GM18907 (cell line): ENCODE results near the gene PLOD2.

Experiments
- ATAC-seq: cut with Tn5 transposase; IDR thresholded peaks from one replicate; pipeline ENCODE4 v1.9.1; 2021; ENCODE audit warnings: mild to moderate bottlenecking, moderate library complexity; ENCODE audit not compliant: unreplicated experiment

Gene PLOD2

DNA sequence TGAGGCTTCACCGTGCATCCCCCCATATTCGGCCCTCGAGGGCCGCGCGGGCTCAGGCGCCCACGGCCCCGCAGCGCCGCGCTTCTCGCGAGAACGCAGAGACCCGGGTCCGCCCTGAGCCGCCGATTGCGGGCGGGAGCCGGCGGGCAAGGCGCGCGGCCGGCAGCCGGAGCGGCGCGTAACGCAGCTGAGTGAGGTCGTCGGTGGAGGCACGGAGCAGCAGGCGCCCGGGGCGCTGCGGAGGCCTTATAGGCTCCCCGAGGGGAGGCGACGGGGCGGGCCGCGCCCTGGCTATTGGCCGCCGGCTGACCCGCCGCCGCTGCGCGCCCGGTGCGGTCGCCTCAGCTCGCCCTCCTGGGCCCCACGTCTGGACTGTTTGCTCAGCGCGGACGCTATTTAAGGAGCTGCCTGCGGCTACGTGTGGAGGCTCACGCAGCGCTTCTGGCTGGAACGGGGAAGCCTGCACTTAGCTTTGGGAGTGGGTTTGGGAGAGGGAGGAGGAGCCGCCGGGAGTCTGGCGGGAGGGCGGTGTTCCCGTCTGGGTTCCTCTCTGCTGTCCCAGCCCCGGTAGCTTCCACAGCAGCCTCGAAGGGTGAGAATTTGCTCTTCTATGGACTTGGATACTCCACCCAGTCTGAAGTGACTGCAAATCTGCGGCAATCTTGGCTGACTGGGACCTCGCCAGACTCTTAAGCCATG, at the start of gene PLOD2:
PLOD2 (minus strand) TSS at position 221 of the 699 bp plus-strand sequence; CDS start at position 26, 195 bp downstream.
- ATAC-seq, result peak; percentile 77

DNA sequence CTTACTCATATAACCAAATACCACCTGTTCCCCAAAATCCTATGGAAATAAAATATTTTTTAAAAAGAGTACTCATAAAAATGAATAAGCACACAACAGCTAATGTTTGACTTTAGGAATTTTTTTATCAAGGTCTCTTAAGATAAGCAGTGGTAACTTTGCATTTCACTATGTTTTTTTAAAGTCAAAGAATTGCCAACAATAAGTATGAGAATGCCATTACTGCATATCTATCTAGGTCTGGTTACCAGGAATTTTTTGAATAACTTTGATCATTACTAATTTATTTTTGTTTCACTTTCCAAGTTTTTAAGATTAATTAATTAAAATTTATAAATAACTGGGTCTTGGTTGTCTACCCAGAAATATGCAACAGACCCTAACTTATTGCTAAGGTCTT, 48.4 kb upstream of the PLOD2 start:
- no peak for ATAC-seq

DNA sequence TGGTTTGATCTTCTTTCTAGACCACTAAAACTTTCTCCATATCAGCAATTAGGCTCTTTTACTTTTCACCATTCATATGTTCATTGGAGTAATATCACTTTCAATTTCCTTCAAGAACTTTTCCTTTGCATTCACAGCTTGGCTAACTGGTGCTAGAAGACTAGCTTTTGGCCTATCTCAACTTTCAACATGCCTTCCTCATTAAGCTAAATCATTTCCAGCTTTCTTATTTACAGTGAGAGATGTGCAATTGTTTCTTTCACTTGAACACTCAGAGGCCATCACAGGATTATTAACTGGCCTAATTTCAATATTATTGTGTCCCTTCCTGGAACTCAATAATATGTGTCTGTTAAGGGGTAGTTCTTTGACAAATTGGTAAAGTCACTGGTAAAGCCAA, 42.8 kb upstream of the PLOD2 start:
- ATAC-seq, result no peak

DNA sequence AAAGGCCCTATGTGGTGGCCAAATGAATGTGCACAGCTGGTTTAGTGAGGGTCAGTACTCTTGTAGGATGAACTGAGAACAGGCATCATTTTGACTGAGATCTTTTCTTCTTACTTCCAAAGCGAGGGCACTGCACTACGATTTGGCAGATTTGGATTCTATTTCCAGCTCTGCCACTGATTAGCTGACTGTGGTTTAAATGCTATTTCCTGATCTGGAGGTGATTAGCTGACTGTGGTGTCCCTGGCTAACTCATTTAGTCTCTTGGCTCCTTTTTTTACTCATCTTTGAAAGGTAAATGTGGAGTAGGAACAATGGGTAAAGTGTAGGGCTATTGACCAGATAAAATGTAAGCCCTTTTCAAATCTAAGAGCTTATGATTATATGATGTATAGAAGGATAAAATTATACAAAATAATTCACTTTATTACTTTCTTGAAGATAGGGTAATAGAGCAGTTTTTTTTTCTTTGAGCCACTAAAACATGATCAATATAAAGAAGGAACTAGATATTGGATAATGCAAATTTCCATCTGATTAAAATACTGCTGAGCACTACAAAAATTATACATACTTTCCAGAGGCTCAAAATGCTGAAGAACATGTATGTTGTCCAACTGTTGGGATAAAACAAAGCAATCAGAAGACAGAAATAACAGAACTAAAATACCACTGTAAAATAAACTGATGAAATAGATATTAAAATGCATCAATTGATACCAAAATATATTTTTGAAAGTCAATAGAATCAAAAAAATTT, 39.7 kb upstream of the PLOD2 start:
- no peak for ATAC-seq

DNA sequence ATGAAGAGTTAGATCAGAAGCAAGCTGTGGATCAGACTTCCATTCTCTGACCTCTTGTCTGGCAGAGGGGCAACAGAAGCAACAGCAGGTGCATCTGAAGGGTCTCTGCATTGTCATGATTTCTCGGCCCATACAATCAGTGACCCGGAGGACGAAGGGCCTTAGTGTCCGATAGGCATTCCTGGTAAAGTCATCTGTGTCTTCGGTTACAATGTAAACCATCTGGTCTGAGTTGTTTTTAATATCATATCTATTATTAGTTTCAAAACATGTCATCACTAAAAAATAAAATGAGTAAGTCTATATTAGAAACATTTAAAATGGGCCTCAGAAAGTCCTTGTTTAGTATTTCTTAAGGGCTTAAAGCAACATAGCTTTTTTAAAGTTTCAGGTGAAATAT, 38.8 kb upstream of the PLOD2 start:
- no peak for ATAC-seq

DNA sequence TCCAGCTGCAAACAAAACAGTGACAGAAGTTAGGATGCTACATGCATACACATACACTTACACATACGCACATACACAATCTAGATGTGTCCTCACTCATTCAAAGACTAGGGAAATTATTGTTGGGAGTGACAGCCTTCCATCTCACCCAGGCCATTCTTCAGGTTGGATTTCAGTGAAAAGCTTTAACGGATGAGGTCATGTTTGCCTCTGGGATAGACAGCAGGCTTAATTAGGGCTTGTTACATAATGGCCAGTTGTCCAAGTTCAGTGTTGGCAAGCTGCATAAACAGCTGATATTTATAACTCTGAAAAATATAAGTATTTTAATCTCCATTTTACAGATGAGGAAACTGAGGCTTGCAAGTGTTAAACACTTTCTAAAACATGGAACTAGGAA, 35.8 kb upstream of the PLOD2 start:
- ATAC-seq, result no peak

DNA sequence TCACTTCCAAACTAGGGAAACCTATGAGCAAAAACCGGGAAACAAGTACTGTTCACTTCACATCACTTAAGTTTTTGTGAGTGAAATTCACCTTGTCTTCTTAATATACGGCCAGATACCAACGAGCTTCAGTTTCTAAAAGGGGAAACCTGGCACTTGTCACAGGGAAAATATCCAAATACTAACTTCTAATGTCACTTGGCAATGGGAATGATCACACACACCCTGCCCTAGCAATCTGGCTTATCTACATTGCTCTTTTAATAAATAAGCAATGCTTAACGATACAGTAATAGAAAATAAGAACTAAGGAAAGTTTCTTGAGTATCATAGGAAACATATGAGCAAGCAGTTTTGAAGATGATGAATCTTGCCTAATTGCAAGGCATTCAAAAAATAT, 34.6 kb upstream of the PLOD2 start:
- no peak for ATAC-seq

DNA sequence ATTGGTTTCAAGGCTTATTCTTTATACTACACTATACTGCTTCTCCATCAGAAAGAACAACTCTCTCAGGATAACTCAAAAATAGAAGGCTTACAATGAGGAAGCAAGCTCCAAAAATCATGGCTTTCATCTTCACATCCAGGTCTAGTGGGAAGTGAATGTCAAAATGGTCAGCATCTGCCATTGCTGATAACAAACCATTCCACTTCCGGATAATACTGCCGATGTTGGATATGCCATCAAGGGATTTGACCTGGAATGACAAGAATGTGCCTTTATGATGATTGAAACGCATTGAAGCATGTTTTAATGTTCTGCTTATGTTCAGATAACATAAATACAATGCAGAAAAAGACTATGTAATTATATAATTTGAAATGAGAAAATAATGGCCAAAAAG, 34.0 kb upstream of the PLOD2 start:
- no peak for ATAC-seq

DNA sequence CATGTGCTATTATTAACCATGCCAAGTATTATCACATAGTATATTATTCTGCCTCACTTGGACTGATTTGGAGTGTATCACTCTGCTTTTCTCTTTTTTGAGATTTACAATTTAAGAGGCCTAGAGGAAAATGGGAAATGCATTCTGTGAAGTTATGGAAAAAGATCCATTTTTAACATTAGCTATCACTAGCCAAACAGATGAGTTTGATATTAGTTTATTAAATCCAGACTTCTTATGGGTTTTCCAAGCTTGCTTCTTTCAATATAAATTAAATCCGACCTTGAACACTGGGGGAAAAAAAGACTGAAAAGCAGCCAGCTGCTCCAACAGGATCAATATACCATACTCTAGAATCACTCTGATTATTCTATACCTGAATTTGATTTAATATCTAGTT, 30.1 kb upstream of the PLOD2 start:
- ATAC-seq, result no peak

DNA sequence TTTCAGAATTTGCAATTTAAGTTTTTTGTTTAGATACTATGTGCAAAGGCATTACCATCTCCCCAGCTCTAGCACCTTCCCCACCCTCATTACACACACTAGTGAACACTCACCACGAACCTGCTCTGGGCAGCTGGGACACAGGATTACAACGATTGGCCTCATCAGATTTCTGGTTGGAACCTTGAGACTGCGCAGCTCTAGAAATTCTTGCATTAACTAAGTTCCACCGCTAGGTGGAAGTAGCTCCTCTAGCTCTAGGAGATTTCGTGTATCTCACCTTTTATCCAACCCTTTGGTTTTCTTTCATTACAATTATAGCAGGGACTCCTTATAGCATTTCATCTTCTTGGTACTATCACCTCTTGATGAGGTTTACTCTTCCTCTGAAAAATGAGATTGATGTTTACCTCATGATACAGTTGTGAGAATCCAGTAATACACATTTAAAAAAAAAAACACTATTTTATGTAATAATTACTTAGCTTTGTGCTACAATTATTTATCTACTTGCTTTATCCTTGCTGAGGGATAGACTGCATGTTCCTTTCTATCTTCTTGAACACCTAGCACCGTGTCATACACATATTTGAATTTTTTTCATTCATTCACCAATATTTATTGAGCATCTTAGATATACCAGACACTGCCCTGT, 28.7 kb upstream of the PLOD2 start:
- peak; percentile 92 for ATAC-seq

DNA sequence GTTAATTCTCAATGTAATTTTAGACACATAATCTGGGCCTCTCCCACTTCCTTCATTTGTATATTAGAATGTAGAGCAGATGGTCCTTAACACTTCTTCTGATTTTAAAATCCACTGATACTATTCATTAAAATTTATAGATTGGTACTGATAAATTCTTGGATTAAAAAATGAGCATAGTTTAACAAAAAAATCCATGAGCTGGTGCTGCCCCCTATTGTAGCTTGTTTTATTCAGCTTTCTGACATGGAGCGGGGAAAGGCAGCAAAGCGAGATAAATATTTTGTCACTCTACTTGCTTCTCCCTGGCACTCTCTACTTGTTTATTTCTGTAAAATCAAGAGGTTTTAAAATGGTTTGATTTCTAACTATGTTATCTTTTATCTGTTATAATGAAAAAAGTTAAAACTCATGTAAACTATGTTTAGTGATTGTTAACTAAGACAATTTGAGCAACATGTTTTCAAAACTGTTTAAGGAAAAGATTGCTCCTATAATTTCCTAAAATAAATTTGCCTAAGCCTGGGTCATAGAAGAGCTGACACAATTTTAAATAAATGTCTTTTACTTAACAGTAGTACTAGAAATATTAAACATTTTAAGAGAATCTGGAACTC, 26.5 kb upstream of the PLOD2 start:
- no peak for ATAC-seq

DNA sequence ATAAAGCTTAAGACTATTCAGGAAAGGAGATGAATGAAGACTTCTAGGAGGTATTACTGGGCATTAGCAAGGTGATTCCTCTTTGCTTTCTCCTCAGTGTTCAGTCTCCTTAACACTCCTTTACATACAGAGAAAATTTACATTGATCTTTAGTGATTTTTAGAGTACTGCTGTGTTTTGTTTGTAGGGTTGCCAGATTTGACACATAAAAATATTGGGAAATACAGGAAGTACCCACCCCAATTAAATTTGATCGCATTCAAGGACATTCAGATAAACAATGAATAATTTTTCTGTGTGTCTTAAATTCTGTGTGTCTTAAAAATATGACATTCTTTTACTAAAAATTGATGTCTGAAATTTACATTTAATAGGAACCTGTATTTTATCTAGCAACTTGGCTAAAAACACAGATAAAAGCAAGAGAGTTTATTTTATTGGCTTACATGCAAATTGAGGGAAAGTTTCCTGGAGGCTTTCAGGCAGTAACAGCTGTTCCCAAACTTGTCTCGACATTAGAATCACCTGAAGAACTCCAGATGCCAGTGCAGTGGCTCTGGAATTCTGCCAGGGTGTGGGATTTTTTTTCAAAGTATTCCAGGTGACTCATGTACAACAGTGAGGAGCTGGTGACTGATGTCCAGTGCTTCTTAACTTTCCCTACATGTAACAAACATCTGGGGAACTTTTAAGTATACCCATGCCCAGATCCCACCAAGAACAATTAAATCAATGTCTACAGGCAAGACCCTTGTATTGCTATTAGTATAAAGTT, 23.4 kb upstream of the PLOD2 start:
- no peak for ATAC-seq

DNA sequence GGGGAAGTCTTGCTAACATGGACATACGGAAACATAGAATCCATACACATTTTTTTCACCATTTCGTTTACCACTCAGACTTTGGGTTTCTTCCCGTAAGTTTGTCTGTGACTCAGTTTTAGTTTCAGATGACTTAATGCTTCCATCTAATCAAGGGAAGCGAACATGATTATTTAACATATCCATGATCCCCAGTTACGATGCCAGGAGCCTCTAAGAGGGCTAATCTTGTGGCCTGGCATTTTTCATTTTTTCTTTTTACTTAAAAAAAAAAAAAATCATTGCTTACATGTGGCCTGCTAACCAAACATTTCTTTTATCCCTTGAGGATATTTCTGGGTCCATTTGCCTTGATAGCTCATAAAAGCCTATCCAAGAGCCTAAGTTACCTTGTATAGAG, 20.2 kb upstream of the PLOD2 start:
- ATAC-seq, result no peak

DNA sequence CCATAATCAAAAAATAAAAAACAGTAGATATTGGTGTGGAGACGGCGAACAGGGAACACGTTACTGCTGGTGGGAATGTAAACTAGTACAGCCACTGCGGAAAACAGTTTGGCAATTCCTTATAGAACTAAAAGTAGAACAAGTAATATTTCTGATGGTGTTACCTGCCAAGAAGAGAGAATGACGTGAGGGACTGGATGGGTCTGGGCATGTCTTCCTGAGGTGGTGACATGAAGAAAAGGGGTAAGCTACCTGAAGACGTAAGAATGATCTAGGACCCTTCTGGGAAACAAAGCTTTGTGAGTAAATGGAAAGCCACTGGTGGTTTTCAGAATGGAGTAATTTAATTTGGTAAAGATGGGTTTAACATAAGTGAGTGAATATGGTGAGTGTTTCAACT, 19.4 kb upstream of the PLOD2 start:
- no peak for ATAC-seq

DNA sequence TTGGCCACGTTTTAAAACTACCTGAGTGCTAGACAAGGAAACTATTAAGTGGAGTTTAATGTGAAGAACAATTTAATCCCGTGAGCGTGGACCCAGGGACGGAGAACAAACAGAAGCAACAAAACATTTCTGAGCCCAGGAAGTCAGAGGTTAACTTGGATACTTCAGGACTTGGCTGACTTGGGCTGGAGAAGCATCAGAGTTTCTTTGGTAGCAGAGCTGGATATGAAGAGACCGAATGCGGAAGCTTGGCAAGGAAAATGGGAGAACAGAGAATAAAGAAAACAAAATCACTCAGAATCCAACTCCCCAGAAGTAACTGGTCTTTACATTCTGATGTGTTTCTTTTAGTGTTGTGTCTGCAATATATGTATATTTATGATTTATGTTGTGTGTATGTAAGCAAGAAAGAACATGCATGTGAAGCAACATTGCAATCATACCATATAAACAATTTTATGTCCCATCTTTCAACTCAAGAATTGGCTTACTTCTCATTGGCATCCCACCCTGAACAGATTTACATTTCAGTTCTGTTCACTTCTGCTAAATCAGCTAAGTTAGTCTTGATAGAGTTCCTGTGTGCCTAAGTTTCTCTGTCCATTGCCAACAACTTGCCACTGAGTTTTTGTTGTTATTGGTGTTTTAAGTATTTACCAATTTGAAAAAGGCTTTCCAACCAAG, 17.2 kb upstream of the PLOD2 start:
- no peak for ATAC-seq

DNA sequence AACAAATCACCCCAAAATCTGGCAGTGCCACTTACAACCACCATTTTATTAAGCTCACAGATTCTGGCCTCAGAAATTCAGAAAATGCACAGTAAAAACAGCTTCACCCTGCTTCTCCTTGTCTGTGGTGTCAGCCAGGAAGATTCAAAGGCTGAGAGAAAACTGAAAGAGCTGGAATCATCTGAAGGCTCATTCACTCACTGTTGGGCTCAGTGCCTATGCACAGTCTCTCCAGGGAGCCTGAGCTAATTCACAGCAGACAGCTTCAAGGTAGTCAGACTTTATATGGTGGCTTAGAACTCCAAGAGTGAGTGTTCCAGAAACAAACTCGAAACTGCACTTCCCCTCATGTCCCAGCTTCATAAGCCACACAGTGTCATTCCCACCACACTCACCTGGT, 16.5 kb upstream of the PLOD2 start:
- no peak for ATAC-seq

DNA sequence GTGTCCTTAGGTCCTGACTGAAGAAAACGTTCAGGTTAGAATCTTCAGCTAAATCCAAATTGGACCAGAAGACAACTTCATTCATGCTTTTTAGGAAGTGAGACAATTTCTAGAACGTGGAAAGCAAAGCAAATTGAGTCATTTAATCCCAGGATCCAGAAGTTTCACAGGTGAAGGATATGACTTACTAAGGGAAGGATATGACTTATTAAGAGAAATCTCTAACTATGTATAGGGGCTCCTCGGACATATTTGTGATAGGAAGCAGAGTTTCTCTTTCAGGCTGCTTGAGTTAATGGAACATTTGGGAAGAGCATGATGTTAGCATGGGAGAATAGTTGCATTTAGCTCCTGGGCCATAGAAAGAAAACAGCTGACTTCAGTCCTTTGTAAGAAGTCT, 16.1 kb upstream of the PLOD2 start:
- ATAC-seq, result no peak

DNA sequence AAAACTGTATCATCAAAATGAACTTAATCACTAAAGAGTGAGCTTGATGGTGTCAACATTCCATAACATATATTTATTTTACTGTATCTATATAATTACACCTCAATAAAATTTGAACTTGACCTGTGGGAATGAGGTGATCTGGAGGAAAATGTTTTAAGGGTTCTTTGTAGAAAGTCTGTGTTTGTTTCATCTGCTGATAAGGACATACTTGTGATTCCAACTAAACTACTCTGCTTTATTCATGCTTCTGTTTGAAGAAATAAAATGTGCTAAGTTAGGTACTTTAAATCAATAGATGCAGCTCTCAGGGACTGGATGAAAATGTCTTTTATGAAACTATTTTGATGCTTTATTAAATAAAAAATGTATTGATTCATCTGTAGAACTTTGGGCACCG, 11.6 kb upstream of the PLOD2 start:
- no peak for ATAC-seq

DNA sequence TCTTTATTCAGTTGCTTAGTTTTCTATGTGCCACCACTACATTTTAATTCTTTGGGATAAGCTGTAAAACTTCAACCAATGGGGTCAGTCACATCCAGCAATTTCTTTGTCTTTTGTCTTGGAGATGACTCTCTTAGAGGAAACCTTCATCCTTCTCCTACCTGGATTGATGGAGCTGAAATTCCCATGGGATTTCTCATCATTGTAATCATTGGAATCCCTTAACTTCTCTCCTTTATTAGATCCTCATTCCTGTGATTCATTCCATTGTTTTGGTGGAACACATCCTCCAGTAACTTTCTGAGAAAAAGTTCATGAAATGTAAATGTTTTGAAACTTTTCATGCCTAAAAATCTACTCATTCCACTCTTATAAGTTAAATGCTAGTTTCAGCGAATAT, 9.6 kb upstream of the PLOD2 start:
- ATAC-seq, result no peak

DNA sequence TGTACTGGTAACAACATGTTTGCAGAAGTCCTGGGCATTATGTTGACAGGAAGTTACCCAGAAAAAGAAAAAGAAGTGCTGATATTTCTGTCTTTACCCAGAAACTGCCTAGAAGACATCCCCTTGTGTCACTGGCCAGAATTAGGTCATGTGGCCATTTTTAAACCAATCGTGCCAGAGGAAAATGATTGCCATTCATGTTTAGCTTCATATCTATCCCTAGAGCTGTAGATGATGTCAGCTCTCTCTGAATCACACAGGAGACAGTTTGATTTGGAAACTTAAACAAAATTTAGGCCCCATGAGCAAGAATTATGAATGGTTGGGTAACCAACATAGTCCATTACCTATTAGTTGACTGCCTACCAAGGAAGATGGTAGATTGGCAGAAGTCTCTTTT, 8.9 kb upstream of the PLOD2 start:
- ATAC-seq, result no peak
